PFSK-1 (cell line): Measurements from ENCODE around the gene PRKN.

Source experiments
- FOXP2 ChIP-seq: optimal IDR thresholded peaks from 2 replicates; pipeline ENCODE3; 2011; ENCODE audit warnings: borderline replicate concordance, control low read depth, inconsistent platforms; ENCODE audit not compliant: insufficient read depth; ENCODE audit errors: extremely low read length, extremely low read depth
- POLR2AphosphoS5 ChIP-seq: IDR thresholded peaks from 2 replicates; pipeline ENCODE4 v1.6.1; 2012; ENCODE audit warnings: low read depth, mild to moderate bottlenecking, control low read depth, low read length, moderate library complexity
- SIN3A ChIP-seq: IDR thresholded peaks from 2 replicates; pipeline ENCODE4 v1.6.1; 2012; ENCODE audit warnings: mild to moderate bottlenecking, low read length, moderate library complexity, borderline replicate concordance; ENCODE audit not compliant: insufficient read depth
- TAF1 ChIP-seq: IDR thresholded peaks from 2 replicates; pipeline ENCODE4 v1.6.1; 2012; ENCODE audit warnings: low read length, control low read depth, borderline replicate concordance; ENCODE audit not compliant: insufficient read depth
- TF ChIP-seq, protein P1 (sequence below), 2 experiments: IDR thresholded peaks; 2 replicates each; pipeline versions ENCODE4 v1.6.1 to v1.8.0; 2011 to 2012; ENCODE audit warnings: low read depth in 2 of 2, low read length in 2 of 2, control low read depth in 1 of 2, inconsistent platforms in 1 of 2, mild to moderate bottlenecking in 1 of 2, moderate library complexity in 1 of 2; ENCODE audit not compliant: insufficient read depth in 1 of 2

The PRKN gene

DNA sequence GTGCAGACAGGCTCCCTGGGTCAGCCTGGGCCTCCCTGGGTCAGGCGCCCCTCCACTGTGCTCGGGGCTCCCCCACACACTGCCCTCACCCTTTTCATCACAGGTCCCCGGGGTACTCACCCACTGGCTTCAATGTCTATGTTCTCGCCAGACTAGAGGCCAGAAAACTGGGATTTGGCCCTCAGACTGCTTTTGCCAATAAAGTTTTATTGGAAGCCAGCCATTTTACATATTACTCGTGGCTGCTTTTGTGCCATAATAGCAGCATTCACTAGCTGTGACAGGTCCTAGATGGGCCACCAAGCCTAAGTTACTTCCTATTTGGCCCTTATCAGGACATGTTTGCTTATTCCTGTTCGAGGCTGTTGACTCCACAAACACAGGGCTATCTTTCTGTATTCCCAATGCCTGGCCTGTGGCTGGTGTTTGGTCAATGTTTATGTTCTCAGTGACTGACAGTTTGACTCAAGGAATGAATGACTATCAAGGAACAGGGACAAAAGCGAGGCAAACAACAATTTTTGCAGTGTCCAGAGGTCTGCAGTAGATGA lies 928.6 kb downstream of the PRKN start:
- TF ChIP-seq TAF1 (no peak), FOXP2 (no peak)

DNA sequence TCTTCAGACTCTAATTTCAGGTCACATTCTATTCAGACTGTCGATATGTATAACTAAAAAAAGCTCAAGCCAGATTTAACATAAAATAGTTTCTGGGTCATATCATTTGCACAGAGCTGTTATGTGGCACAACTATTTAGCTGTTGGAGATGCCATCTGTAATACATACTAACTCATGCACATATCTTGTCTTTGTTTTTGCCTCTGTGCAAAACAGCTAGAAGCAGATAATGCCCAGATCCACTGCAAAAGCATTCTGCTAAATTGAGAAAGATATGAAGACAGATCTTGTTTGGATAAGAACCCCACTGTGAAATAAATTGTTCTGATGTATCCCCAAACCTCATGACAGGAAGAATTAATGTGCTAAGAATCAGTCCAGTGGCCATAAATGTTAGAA lies 930.9 kb downstream of the PRKN start:
- TF ChIP-seq FOXP2, result no peak
- no peak for TF ChIP-seq SIN3A
- TF ChIP-seq POLR2AphosphoS5, result no peak
- TF ChIP-seq, protein P1, sequence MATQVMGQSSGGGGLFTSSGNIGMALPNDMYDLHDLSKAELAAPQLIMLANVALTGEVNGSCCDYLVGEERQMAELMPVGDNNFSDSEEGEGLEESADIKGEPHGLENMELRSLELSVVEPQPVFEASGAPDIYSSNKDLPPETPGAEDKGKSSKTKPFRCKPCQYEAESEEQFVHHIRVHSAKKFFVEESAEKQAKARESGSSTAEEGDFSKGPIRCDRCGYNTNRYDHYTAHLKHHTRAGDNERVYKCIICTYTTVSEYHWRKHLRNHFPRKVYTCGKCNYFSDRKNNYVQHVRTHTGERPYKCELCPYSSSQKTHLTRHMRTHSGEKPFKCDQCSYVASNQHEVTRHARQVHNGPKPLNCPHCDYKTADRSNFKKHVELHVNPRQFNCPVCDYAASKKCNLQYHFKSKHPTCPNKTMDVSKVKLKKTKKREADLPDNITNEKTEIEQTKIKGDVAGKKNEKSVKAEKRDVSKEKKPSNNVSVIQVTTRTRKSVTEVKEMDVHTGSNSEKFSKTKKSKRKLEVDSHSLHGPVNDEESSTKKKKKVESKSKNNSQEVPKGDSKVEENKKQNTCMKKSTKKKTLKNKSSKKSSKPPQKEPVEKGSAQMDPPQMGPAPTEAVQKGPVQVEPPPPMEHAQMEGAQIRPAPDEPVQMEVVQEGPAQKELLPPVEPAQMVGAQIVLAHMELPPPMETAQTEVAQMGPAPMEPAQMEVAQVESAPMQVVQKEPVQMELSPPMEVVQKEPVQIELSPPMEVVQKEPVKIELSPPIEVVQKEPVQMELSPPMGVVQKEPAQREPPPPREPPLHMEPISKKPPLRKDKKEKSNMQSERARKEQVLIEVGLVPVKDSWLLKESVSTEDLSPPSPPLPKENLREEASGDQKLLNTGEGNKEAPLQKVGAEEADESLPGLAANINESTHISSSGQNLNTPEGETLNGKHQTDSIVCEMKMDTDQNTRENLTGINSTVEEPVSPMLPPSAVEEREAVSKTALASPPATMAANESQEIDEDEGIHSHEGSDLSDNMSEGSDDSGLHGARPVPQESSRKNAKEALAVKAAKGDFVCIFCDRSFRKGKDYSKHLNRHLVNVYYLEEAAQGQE (IDR thresholded peaks at IDR 0.05; ENCODE audit: insufficient read depth in 1 of 2, low read depth in 2 of 2, low read length in 2 of 2), result no peak
- no peak for TF ChIP-seq TAF1

DNA sequence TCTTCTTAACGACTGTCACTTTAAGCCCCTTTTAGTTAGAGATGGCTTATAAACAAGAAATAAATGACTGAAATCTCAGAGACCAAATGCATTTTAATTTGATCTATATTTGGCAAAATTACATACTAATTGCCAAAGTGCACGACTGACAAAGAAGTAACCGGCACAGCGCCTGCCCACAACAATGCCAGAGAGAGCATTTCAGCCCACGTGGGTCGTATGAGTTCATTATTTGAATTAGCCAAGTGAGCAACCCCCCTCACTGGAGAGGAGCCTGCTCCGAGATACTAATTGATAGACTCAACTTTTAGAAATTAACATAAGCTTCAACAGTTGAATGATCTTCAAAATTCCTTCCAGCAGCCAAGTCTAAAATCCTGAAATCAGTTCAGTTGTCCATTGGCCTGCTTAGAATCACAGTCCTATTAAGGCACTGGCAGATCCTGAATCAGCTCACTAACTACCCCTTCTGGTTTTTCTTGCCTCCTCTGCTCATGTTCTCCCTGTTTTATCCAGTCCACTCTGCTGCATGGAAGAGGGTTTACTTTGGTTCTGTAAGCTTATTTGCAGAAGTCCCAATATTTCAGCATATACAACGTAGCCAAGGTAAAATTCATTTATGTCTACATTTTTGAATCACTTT lies 934.6 kb downstream of the PRKN start:
- TF ChIP-seq TAF1 (no peak), POLR2AphosphoS5 (no peak), SIN3A (no peak), FOXP2 (no peak)
- TF ChIP-seq, protein P1 (IDR thresholded peaks at IDR 0.05; ENCODE audit: insufficient read depth in 1 of 2, low read depth in 2 of 2, low read length in 2 of 2), result no peak

DNA sequence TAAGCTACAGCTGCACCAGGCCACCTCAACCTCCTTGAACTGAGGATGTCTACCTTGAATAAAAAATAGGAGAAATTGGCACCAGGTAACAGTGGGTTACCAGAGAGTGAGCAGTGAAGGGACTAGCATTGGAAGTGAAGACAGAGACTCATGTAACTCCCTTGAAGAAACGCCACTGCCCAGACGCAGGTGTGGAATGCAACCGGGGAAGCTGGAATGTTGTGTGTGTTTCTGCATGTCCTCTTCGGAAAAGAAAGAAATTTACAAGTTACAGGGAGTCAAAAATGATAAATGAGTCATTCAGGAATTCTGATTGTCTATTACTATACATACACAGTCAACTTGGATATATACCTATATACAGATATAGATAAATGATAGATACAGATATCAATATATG lies 939.0 kb downstream of the PRKN start:
- TF ChIP-seq POLR2AphosphoS5 (no peak), SIN3A (no peak), FOXP2 (no peak), TAF1 (no peak)
- TF ChIP-seq, protein P1 (IDR thresholded peaks at IDR 0.05; ENCODE audit: insufficient read depth in 1 of 2, low read depth in 2 of 2, low read length in 2 of 2), result no peak

DNA sequence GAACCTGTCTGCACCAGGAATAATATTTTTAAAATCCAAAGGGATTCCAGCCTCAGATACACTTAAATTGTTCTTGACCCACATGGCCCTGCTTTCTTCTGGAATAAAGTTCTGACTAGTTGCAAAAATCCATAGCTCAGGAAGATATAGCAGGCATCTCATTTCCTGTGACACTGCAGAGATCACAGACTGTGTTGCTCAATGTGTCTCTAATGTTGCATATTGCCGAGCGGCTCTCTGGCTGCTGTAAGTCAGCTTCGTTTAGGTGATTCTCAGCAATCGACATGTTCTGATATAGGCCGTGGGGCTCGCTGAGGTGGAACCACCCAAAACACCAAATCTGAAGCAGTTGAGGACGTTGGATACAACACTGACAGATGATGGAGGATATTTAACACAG lies 955.4 kb downstream of the PRKN start:
- TF ChIP-seq, protein P1 (IDR thresholded peaks at IDR 0.05; ENCODE audit: insufficient read depth in 1 of 2, low read depth in 2 of 2, low read length in 2 of 2), result no peak
- TF ChIP-seq FOXP2, result no peak
- no peak for TF ChIP-seq SIN3A
- no peak for TF ChIP-seq POLR2AphosphoS5
- TF ChIP-seq TAF1, result no peak
